ENCODE measurements around the gene ABCA2. TPM values are rescaled to one million over a fixed set of nuclear protein-coding genes. Genes with fewer than 3 reads are reported as not detected.

The ABCA2 gene
- total and polyA plus RNA-seq, 9 of the 15 experiments (the other 6 are each of a cell fraction or from before 2014, with no cell fraction given) = 0.69 to 16.3 (median 6.1) TPM; not detected in 2

DNA sequence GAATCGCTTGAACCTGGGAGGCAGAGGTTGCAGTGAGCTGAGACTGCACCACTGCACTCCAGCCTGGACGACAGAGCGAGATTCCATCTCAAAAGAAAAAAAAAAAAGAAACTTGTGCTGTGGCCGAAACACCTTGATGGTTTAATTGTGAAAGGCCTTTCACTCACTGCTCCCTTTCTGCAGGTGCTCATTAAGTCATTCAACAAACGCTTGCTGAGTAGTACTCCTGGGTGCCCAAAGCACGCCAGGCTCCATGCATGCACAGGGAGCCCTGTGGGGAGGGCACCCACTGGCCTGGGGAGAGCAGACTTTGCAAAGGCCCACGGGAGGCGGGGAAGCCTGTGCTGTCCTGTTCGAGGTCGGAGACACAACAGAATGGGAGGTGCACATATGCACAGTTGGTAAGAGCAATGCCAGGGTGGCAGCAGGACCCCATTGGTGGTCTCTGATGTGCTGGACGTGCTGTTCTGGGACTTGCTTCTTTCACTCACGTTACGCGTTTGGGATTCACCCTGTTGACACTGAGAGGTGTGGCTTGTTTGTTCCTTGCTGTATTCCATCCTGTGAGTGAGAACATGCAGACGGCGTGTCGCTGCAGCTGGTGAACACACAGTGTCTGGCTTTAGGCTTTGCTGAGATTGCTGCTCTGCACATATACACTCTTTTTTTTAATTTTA, 28.8 kb upstream of the ABCA2 start:
- WGBS (ENCODE audit: insufficient coverage, low coverage, missing lambda C conversion rate) = 43% methylated on average over 17 of the region's 17 CpGs

More for the DNA sequence above, 28.8 kb upstream of the ABCA2 start:
- Histone ChIP-seq H3K9ac (ENCODE audit: insufficient read depth in 1 of 2, low read depth in 2 of 2, low read length in 2 of 2) (no peak overlapping the region), H3K4me3 (no peak overlapping the region), H3K9me3 (replicated peaks; ENCODE audit: control insufficient read depth, insufficient read depth, low read depth, low read length) (no peaks in the 10 kb centered on the region), H4K20me1 (replicated peaks; ENCODE audit: control insufficient read depth, insufficient read depth, low read length) (no peaks in the 10 kb centered on the region; the same call in none of the 2 replicates), H3K9me1 (ENCODE audit: control insufficient read depth, insufficient read depth, low read length) (no peaks in the 10 kb centered on the region), H3K4me1 (replicated peaks in 1 of 2; ENCODE audit: control insufficient read depth in 2 of 2, insufficient read depth in 2 of 2, low read length in 2 of 2) (peaks cover 0 to 38% of the 10 kb centered on the region in 2 experiments; a peak in 2 of 5 replicates), H3K4me2 (ENCODE audit: insufficient read depth, low read length) (no peak overlapping the region), H3K27me3 (ENCODE audit: control insufficient read depth in 2 of 2, insufficient read depth in 2 of 2, low read length in 2 of 2) (no peaks in the 10 kb centered on the region), H3K79me2 (ENCODE audit: control insufficient read depth, insufficient read depth, low read length) (no peaks in the 10 kb centered on the region), H3K27ac (ENCODE audit: extremely low read depth, low read depth, low read length) (no peak overlapping the region), H2AFZ (ENCODE audit: low read depth, low read length) (no peak overlapping the region), H3K36me3 (ENCODE audit: control insufficient read depth, insufficient read depth, low read length) (no peaks in the 10 kb centered on the region)
- intact Hi-C loops (cut with micrococcal nuclease) (no loop called here), in situ Hi-C loops (cut with MboI) (no loop called here)
- no peak for DNase-seq (ENCODE audit: extremely low read depth in 1 of 4, low spot score in 3 of 4)
- no peak for FAIRE-seq
- ATAC-seq = no peak
- BruUV-seq (replicated peaks) = no TSS peak
- ChIA-PET CTCF (ENCODE audit: low intra/inter-chr PET ratio) (no interaction called here), POLR2A (interaction anchor here (0.7 kb wide), 1 partner anchor 269 kb away, joined by 3 read pairs; no protein-coding TSS in a partner anchor)
- TF ChIP-seq TEAD2 (tag; IDR thresholded peaks at IDR 0.05) (no peak), GTF2E2 (tag; IDR thresholded peaks at IDR 0.05) (no peak), RBM17 (IDR thresholded peaks at IDR 0.05; ENCODE audit: borderline replicate concordance, low read depth, low read length) (no peak), ZNF121 (CRISPR knock-in tag; conservative IDR thresholded peaks at IDR 0.05) (no peak), MBD2 (IDR thresholded peaks at IDR 0.05; ENCODE audit: borderline replicate concordance, low read depth) (no peak), CREBBP (IDR thresholded peaks at IDR 0.05; ENCODE audit: low read depth, low read length) (no peak), BRCA1 (IDR thresholded peaks at IDR 0.05) (no peak), BRCA1 (CRISPR knock-in tag; IDR thresholded peaks at IDR 0.05) (no peak), HMGN3 (IDR thresholded peaks at IDR 0.05; ENCODE audit: borderline replicate concordance, extremely low read depth, insufficient read length, low read depth, low read length) (no peak), ARHGAP35 (IDR thresholded peaks at IDR 0.05; ENCODE audit: partially characterized antibody) (no peak), TFAM (CRISPR knock-in tag; conservative IDR thresholded peaks at IDR 0.05) (no peak)
- TF ChIP-seq, protein P1, sequence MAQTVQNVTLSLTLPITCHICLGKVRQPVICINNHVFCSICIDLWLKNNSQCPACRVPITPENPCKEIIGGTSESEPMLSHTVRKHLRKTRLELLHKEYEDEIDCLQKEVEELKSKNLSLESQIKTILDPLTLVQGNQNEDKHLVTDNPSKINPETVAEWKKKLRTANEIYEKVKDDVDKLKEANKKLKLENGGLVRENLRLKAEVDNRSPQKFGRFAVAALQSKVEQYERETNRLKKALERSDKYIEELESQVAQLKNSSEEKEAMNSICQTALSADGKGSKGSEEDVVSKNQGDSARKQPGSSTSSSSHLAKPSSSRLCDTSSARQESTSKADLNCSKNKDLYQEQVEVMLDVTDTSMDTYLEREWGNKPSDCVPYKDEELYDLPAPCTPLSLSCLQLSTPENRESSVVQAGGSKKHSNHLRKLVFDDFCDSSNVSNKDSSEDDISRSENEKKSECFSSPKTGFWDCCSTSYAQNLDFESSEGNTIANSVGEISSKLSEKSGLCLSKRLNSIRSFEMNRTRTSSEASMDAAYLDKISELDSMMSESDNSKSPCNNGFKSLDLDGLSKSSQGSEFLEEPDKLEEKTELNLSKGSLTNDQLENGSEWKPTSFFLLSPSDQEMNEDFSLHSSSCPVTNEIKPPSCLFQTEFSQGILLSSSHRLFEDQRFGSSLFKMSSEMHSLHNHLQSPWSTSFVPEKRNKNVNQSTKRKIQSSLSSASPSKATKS (CRISPR knock-in tag; IDR thresholded peaks at IDR 0.05) = no peak
- TF ChIP-seq, protein P2, sequence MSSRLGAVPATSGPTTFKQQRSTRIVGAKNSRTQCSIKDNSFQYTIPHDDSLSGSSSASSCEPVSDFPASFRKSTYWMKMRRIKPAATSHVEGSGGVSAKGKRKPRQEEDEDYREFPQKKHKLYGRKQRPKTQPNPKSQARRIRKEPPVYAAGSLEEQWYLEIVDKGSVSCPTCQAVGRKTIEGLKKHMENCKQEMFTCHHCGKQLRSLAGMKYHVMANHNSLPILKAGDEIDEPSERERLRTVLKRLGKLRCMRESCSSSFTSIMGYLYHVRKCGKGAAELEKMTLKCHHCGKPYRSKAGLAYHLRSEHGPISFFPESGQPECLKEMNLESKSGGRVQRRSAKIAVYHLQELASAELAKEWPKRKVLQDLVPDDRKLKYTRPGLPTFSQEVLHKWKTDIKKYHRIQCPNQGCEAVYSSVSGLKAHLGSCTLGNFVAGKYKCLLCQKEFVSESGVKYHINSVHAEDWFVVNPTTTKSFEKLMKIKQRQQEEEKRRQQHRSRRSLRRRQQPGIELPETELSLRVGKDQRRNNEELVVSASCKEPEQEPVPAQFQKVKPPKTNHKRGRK (tag; IDR thresholded peaks at IDR 0.05) = no peak
- TF ChIP-seq, protein P3, sequence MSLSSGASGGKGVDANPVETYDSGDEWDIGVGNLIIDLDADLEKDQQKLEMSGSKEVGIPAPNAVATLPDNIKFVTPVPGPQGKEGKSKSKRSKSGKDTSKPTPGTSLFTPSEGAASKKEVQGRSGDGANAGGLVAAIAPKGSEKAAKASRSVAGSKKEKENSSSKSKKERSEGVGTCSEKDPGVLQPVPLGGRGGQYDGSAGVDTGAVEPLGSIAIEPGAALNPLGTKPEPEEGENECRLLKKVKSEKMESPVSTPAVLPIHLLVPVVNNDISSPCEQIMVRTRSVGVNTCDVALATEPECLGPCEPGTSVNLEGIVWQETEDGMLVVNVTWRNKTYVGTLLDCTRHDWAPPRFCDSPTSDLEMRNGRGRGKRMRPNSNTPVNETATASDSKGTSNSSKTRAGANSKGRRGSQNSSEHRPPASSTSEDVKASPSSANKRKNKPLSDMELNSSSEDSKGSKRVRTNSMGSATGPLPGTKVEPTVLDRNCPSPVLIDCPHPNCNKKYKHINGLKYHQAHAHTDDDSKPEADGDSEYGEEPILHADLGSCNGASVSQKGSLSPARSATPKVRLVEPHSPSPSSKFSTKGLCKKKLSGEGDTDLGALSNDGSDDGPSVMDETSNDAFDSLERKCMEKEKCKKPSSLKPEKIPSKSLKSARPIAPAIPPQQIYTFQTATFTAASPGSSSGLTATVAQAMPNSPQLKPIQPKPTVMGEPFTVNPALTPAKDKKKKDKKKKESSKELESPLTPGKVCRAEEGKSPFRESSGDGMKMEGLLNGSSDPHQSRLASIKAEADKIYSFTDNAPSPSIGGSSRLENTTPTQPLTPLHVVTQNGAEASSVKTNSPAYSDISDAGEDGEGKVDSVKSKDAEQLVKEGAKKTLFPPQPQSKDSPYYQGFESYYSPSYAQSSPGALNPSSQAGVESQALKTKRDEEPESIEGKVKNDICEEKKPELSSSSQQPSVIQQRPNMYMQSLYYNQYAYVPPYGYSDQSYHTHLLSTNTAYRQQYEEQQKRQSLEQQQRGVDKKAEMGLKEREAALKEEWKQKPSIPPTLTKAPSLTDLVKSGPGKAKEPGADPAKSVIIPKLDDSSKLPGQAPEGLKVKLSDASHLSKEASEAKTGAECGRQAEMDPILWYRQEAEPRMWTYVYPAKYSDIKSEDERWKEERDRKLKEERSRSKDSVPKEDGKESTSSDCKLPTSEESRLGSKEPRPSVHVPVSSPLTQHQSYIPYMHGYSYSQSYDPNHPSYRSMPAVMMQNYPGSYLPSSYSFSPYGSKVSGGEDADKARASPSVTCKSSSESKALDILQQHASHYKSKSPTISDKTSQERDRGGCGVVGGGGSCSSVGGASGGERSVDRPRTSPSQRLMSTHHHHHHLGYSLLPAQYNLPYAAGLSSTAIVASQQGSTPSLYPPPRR (CRISPR knock-in tag; IDR thresholded peaks at IDR 0.05; ENCODE audit: borderline replicate concordance) = no peak
